GM13976 (cell line): ENCODE measurements around the gene PRSS57.

Experiments used
- DNase-seq: peaks from one replicate; pipeline ENCODE4 v3.0.0; 2012; ENCODE audit warnings: low spot score
- CTCF ChIP-seq: IDR thresholded peaks from 2 replicates; pipeline ENCODE4 v1.5.1; 2012; ENCODE audit warnings: borderline replicate concordance, mild to moderate bottlenecking; ENCODE audit not compliant: insufficient read depth; ENCODE audit errors: extremely low read depth, missing control alignments, control extremely low read depth
- in situ Hi-C: fragments of 300-500 bp; cut with MboI; formaldehyde crosslinking; loops from one replicate; pipeline ENCODE4 v1.12.0; 2022; ENCODE audit warnings: low sequenced_read_pairs, mixed read lengths, inconsistent platforms; ENCODE audit not compliant: unreplicated experiment

Gene PRSS57

GRCh38 chr19:688992-689391 lies 6.3 kb downstream of the PRSS57 start:
- DNase-seq: no peak
- TF ChIP-seq CTCF: no peak
- in situ Hi-C loops: no loop called here

GRCh38 chr19:688214-688613 lies 7.0 kb downstream of the PRSS57 start:
- DNase-seq: no peak
- no peak for TF ChIP-seq CTCF
- in situ Hi-C loops: no loop called here

GRCh38 chr19:687569-688166 lies 7.6 kb downstream of the PRSS57 start:
- no peak for DNase-seq
- in situ Hi-C loops: no loop called here
- no peak for TF ChIP-seq CTCF

GRCh38 chr19:686589-687297 lies 8.5 kb downstream of the PRSS57 start:
- in situ Hi-C loops: no loop called here
- TF ChIP-seq CTCF: no peak
- no peak for DNase-seq

GRCh38 chr19:685454-685931 lies 9.8 kb downstream of the PRSS57 start:
- no peak for DNase-seq
- in situ Hi-C loops: no loop called here
- no peak for TF ChIP-seq CTCF

GRCh38 chr19:682678-683320 lies 12.5 kb downstream of the PRSS57 start:
- in situ Hi-C loops: no loop called here
- no peak for TF ChIP-seq CTCF

More at GRCh38 chr19:682678-683320, 12.5 kb downstream of the PRSS57 start:
- DNase-seq: no peak
